ENCODE results near the gene DMBT1. TPM values are rescaled to one million over a fixed set of nuclear protein-coding genes. Genes with fewer than 3 reads are reported as not detected.
A peak's percentile ranks its signal among the peaks of the same experiment; 100 is the strongest.

Gene DMBT1
- total and polyA plus RNA-seq, 4 experiments from 2014 or later: not detected

DNA sequence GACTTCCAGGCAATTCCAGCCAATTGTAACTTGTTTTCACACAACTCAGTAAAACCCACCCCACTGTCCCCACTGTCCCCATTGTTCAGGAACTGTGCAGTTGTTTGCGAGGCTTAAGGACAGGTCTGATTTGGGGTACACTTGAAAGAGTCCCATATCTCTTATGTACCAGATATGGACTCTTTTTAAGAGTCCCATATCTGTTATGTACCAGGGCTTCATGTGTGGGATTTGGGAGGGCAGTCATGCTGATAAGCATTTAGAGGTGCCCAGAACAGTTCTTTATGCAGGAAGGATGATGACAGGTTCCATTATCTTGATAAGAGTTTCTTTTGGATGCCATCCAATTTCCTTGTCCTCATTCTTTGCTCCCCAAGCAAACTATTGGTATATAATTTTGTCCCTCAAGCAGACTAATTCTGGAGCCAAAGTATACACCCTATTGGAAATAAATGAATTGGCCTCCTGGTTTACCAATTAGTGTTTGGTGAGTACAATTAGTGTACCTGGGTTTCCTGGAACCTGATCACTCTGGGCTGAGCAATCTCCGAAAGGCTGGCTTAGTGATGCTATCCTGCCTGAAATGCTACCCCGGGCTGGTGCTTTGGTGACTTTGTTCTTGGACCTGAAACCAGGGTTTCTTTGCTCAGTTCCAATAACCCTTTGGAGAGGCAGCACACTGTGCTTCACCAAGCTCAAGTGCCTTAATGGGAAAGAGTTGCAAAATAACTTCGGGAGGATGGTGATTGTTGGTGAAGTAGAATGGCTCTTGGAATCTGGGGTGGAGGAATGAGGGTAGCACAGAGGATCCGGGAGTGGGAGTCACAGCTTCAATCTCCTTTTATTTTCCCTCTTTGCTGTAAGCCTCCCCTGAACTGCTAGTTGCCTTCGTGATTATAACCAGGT lies 6.2 kb upstream of the DMBT1 start:
- Mint-ChIP-seq H3K36me3 (no peaks in the 10 kb centered on the region), H3K4me1 (peaks cover 34 to 55% (median 41%) of the 10 kb centered on the region in 4 donors), H3K9me3 (no peaks in the 10 kb centered on the region), H3K4me3 (no peak overlapping the region), H3K27ac (no peak overlapping the region), H3K27me3 (no peaks in the 10 kb centered on the region)
- H3K4me1 ChIP-seq (ENCODE audit: insufficient read depth, low read length): peaks cover 35% of the 10 kb centered on the region
- no peaks in the 10 kb centered on the region for H3K27me3 ChIP-seq (ENCODE audit: insufficient read depth, low read length)
- H3K4me3 ChIP-seq (ENCODE audit: low read length in 2 of 2): no peak overlapping the region
- CTCF ChIA-PET (ENCODE audit: partially characterized antibody): interaction anchor here (1.0 kb wide), 2 partner anchors 11 to 12 kb away, joined by 3 to 5 read pairs; no protein-coding TSS in a partner anchor
- no peak for DNase-seq
- POLR2A ChIA-PET (ENCODE audit: partially characterized antibody): no interaction called here
- intact Hi-C loops (cut with micrococcal nuclease): loop anchor here (5.0 kb wide), 2 partner anchors 37 to 117 kb away; no protein-coding TSS in a partner anchor
- H3K27ac ChIP-seq (ENCODE audit: low read depth, low read length): no peak overlapping the region
- no peaks in the 10 kb centered on the region for H3K36me3 ChIP-seq (ENCODE audit: insufficient read depth, low read length)
- no peaks in the 10 kb centered on the region for H3K9me3 ChIP-seq (ENCODE audit: control insufficient read depth in 1 of 2, low read length in 2 of 2)

DNA sequence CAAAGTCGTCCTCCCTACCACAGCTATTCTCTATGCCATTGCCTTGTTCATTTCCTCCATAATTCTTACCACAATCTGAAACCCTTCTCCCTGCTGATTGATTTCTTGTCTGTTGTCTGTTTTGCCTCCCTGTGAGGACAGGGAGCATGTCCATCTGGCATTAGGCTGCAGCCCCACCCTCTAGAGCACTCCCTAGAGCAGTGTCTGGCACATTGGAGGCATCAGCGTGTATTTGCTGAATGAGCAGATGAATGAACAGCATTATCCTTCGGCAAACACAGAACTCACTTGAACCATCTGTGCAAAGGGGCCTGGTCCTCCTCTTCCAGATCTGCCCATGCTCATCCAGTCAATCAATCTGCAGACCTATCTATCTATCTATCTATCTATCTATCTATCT lies 5.1 kb upstream of the DMBT1 start:
- Mint-ChIP-seq H3K4me1 (peaks cover 32 to 55% (median 43%) of the 10 kb centered on the region in 4 donors), H3K36me3 (no peaks in the 10 kb centered on the region), H3K27me3 (no peaks in the 10 kb centered on the region), H3K27ac (peak overlapping the region in 1 of 7 donors; percentile 1), H3K9me3 (no peaks in the 10 kb centered on the region), H3K4me3 (no peak overlapping the region)
- no peak overlapping the region for H3K27ac ChIP-seq (ENCODE audit: low read depth, low read length)
- intact Hi-C loops (cut with micrococcal nuclease): no loop called here
- ChIA-PET CTCF (ENCODE audit: partially characterized antibody) (interaction anchor here (2.4 kb wide), 1 partner anchor 10 kb away, joined by 13 read pairs; no protein-coding TSS in a partner anchor), POLR2A (ENCODE audit: partially characterized antibody) (no interaction called here)
- no peaks in the 10 kb centered on the region for H3K27me3 ChIP-seq (ENCODE audit: insufficient read depth, low read length)
- H3K36me3 ChIP-seq (ENCODE audit: insufficient read depth, low read length): no peaks in the 10 kb centered on the region
- no peak overlapping the region for H3K4me3 ChIP-seq (ENCODE audit: low read length in 2 of 2)
- peaks cover 40% of the 10 kb centered on the region for H3K4me1 ChIP-seq (ENCODE audit: insufficient read depth, low read length)
- H3K9me3 ChIP-seq (ENCODE audit: control insufficient read depth in 1 of 2, low read length in 2 of 2): no peaks in the 10 kb centered on the region
- DNase-seq: no peak

DNA sequence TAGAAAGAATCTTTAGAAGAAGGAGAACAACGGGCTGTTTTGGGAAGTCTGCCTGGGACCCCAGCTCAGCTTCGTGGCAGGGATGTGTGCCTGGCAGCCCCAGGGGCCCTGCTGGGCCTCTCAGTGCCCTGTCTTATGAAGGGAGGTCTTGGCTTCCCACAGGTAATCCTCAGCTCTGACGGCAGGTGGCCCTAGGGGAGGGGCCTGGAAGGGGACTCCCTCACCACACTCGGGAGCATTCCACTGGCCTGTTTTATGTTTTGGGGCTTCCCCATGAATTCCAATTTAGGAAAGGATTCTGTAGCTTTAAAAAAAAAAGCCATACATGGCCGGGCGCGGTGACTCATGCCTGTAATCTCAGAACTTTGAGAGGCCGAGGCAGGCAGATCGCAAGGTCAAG lies 3.0 kb upstream of the DMBT1 start:
- no peak for DNase-seq
- H3K27ac ChIP-seq (ENCODE audit: low read depth, low read length): no peak overlapping the region
- peaks cover 30 to 58% (median 43%) of the 10 kb centered on the region in 4 donors for H3K4me1 Mint-ChIP-seq
- H3K9me3 ChIP-seq (ENCODE audit: control insufficient read depth in 1 of 2, low read length in 2 of 2): no peaks in the 10 kb centered on the region
- no peak overlapping the region for H3K4me3 Mint-ChIP-seq
- no peak overlapping the region for H3K4me3 ChIP-seq (ENCODE audit: low read length in 2 of 2)
- CTCF ChIA-PET (ENCODE audit: partially characterized antibody): interaction anchor here (0.8 to 2.4 kb wide), 5 partner anchors 8 to 215 kb away, joined by 3 to 13 read pairs (median 8); no protein-coding TSS in a partner anchor
- H3K27me3 Mint-ChIP-seq: no peaks in the 10 kb centered on the region
- intact Hi-C loops (cut with micrococcal nuclease): no loop called here
- peak overlapping the region in 1 of 7 donors; percentile 8 for H3K27ac Mint-ChIP-seq
- H3K36me3 ChIP-seq (ENCODE audit: insufficient read depth, low read length): no peaks in the 10 kb centered on the region
- H3K36me3 Mint-ChIP-seq: no peaks in the 10 kb centered on the region
- H3K4me1 ChIP-seq (ENCODE audit: insufficient read depth, low read length): peaks cover 31% of the 10 kb centered on the region
- no peaks in the 10 kb centered on the region for H3K27me3 ChIP-seq (ENCODE audit: insufficient read depth, low read length)
- no peaks in the 10 kb centered on the region for H3K9me3 Mint-ChIP-seq
- POLR2A ChIA-PET (ENCODE audit: partially characterized antibody): interaction anchor here (1.4 to 2.0 kb wide), 2 partner anchors 13 to 42 kb away, joined by 4 to 9 read pairs; no protein-coding TSS in a partner anchor

DNA sequence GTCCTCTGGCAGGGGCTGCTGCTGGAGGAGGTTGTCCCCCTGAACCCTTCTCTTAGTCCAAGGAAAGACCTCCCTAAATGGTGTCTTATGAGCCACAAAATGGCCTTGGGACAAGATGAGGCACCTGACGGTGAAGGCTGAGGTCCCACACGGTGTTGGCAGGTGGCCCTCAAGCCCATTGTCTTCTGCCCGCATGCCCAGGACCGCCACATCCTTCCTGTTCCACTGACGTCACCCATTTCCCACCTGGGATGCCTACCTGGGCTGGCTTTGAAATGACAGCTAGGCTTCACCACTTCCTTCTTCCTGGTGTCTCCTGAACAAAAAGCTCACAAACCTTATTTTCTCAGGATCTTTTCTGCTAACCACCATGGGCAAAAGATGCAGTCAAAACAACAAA lies 2.1 kb upstream of the DMBT1 start:
- no peaks in the 10 kb centered on the region for H3K9me3 ChIP-seq (ENCODE audit: control insufficient read depth in 1 of 2, low read length in 2 of 2)
- ChIA-PET POLR2A (ENCODE audit: partially characterized antibody) (interaction anchor here (0.9 to 2.0 kb wide), 3 partner anchors 14 to 184 kb away, joined by 4 to 9 read pairs (median 4); partner anchors contain the start of gene PLEKHA1), CTCF (ENCODE audit: partially characterized antibody) (interaction anchor here (1.6 to 2.1 kb wide), 3 partner anchors 10 to 215 kb away, joined by 4 to 9 read pairs (median 8); no protein-coding TSS in a partner anchor)
- DNase-seq: peak in 4 of 5 donors; percentile 21 to 45 (median 43)
- H3K36me3 ChIP-seq (ENCODE audit: insufficient read depth, low read length): no peaks in the 10 kb centered on the region
- H3K4me1 ChIP-seq (ENCODE audit: insufficient read depth, low read length): peaks cover 31% of the 10 kb centered on the region
- Mint-ChIP-seq H3K4me1 (peaks cover 30 to 55% (median 40%) of the 10 kb centered on the region in 4 donors), H3K4me3 (peak overlapping the region in 6 of 8 donors; percentile 4 to 79 (median 70)), H3K27me3 (no peaks in the 10 kb centered on the region), H3K27ac (peak overlapping the region in 6 of 7 donors; percentile 65 to 91 (median 82)), H3K9me3 (no peaks in the 10 kb centered on the region), H3K36me3 (no peaks in the 10 kb centered on the region)
- no peak overlapping the region for H3K27ac ChIP-seq (ENCODE audit: low read depth, low read length)
- no peaks in the 10 kb centered on the region for H3K27me3 ChIP-seq (ENCODE audit: insufficient read depth, low read length)
- intact Hi-C loops (cut with micrococcal nuclease): no loop called here
- no peak overlapping the region for H3K4me3 ChIP-seq (ENCODE audit: low read length in 2 of 2)

DNA sequence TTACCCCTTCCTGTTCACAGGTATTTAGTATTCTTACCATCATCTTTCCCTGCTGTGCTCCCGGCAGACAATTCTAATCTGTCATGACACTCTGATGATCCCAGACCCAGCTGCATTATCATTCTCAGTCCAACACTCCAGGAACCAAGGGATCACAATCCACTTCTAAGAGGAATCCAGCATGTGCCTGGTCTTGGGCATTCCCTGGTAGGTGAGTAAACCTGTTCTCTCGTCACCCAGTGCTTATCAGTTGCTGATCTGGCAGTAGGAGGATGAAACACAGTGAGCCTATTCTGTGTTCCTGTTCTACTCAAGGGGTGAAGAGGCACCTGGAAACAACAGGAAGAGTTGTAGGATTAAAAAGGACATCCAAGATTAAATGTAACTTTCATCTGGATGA lies 1.3 kb upstream of the DMBT1 start:
- no peak overlapping the region for H3K4me3 ChIP-seq (ENCODE audit: low read length in 2 of 2)
- Mint-ChIP-seq H3K4me1 (peaks cover 30 to 54% (median 39%) of the 10 kb centered on the region in 4 donors), H3K9me3 (no peaks in the 10 kb centered on the region), H3K4me3 (peak overlapping the region in 4 of 8 donors; percentile 7 to 79 (median 72)), H3K27ac (peak overlapping the region in 6 of 7 donors; percentile 13 to 91 (median 80)), H3K36me3 (no peaks in the 10 kb centered on the region), H3K27me3 (no peaks in the 10 kb centered on the region)
- peaks cover 31% of the 10 kb centered on the region for H3K4me1 ChIP-seq (ENCODE audit: insufficient read depth, low read length)
- H3K27me3 ChIP-seq (ENCODE audit: insufficient read depth, low read length): no peaks in the 10 kb centered on the region
- DNase-seq: no peak
- POLR2A ChIA-PET (ENCODE audit: partially characterized antibody): interaction anchor here (1.4 to 2.0 kb wide), 2 partner anchors 15 to 44 kb away, joined by 4 to 9 read pairs; no protein-coding TSS in a partner anchor
- CTCF ChIA-PET (ENCODE audit: partially characterized antibody): interaction anchor here (0.6 to 2.1 kb wide), 6 partner anchors 9 to 216 kb away, joined by 3 to 9 read pairs (median 4); no protein-coding TSS in a partner anchor
- H3K9me3 ChIP-seq (ENCODE audit: control insufficient read depth in 1 of 2, low read length in 2 of 2): no peaks in the 10 kb centered on the region
- no peak overlapping the region for H3K27ac ChIP-seq (ENCODE audit: low read depth, low read length)
- intact Hi-C loops (cut with micrococcal nuclease): no loop called here
- H3K36me3 ChIP-seq (ENCODE audit: insufficient read depth, low read length): no peaks in the 10 kb centered on the region

DNA sequence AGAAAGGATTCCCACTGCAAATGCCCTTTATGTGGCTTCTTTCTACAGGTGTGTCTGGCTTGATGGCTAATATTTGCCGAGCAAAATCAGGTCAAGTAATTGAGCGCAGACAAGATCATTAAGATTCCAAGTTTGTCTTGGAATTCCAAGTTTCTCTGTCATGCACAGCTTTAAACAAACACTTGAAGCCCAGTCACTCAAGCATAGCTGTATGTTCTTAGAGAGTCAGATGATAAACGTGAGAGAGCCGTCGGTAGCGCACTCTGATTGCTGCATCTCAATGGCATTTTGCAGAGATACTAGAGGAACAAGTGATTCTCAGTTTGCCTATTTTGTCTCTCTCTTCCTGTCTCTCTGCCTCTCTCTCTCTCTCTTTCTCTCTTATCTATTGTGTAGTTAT lies 658 bp downstream of the DMBT1 start:
- Histone ChIP-seq H3K27ac (ENCODE audit: low read depth, low read length) (no peak overlapping the region), H3K36me3 (ENCODE audit: insufficient read depth, low read length) (no peaks in the 10 kb centered on the region), H3K4me1 (ENCODE audit: insufficient read depth, low read length) (peaks cover 34% of the 10 kb centered on the region), H3K9me3 (ENCODE audit: control insufficient read depth in 1 of 2, low read length in 2 of 2) (no peaks in the 10 kb centered on the region), H3K27me3 (ENCODE audit: insufficient read depth, low read length) (no peaks in the 10 kb centered on the region), H3K4me3 (ENCODE audit: low read length in 2 of 2) (no peak overlapping the region)
- no peaks in the 10 kb centered on the region for H3K36me3 Mint-ChIP-seq
- H3K27ac Mint-ChIP-seq: peak overlapping the region in 2 of 7 donors; percentile 31 to 45
- peaks cover 34 to 58% (median 45%) of the 10 kb centered on the region in 4 donors for H3K4me1 Mint-ChIP-seq
- POLR2A ChIA-PET (ENCODE audit: partially characterized antibody): interaction anchor here (0.9 kb wide), 1 partner anchor 20 kb away, joined by 3 read pairs; no protein-coding TSS in a partner anchor
- intact Hi-C loops (cut with micrococcal nuclease): loop anchor here (10.0 kb wide), 1 partner anchor 574 kb away; the partner anchor contains the start of gene HMX3
- H3K4me3 Mint-ChIP-seq: no peak overlapping the region
- CTCF ChIA-PET (ENCODE audit: partially characterized antibody): no interaction called here
- H3K27me3 Mint-ChIP-seq: peaks cover 3 to 4% of the 10 kb centered on the region in 2 donors
- no peak for DNase-seq
- H3K9me3 Mint-ChIP-seq: no peaks in the 10 kb centered on the region

DNA sequence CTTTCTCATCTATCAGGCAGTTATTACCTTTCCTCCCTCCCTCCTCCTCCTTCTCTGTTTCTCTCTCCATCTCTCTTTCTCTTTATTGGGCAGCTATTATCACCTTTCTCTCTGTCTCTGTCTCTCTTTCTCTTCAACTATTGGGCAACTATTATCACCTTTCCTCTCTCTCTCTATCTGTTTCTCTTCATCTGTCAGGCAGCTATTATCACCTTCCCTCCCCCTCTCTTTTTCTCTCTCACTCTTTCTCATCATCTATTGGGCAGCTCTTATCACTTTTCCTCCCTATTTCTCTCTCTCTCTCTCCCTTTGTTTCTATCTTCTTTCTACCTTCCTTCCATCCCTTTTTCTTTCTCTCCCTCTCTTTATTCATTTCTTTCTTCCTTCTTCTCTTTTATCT lies 1.2 kb downstream of the DMBT1 start:
- ChIA-PET CTCF (ENCODE audit: partially characterized antibody) (no interaction called here), POLR2A (ENCODE audit: partially characterized antibody) (interaction anchor here (0.9 kb wide), 1 partner anchor 21 kb away, joined by 3 read pairs; no protein-coding TSS in a partner anchor)
- Histone ChIP-seq H3K4me3 (ENCODE audit: low read length in 2 of 2) (no peak overlapping the region), H3K9me3 (ENCODE audit: control insufficient read depth in 1 of 2, low read length in 2 of 2) (no peaks in the 10 kb centered on the region), H3K27me3 (ENCODE audit: insufficient read depth, low read length) (no peaks in the 10 kb centered on the region), H3K27ac (ENCODE audit: low read depth, low read length) (no peak overlapping the region), H3K4me1 (ENCODE audit: insufficient read depth, low read length) (peaks cover 34% of the 10 kb centered on the region), H3K36me3 (ENCODE audit: insufficient read depth, low read length) (no peaks in the 10 kb centered on the region)
- no peaks in the 10 kb centered on the region for H3K9me3 Mint-ChIP-seq
- H3K4me1 Mint-ChIP-seq: peaks cover 34 to 57% (median 45%) of the 10 kb centered on the region in 4 donors
- H3K36me3 Mint-ChIP-seq: no peaks in the 10 kb centered on the region
- intact Hi-C loops (cut with micrococcal nuclease): loop anchor here (10.0 kb wide), 1 partner anchor 573 kb away; the partner anchor contains the start of gene HMX3
- H3K27ac Mint-ChIP-seq: peak overlapping the region in 2 of 7 donors; percentile 11 to 31
- peaks cover 3 to 4% of the 10 kb centered on the region in 2 donors for H3K27me3 Mint-ChIP-seq
- no peak for DNase-seq
- no peak overlapping the region for H3K4me3 Mint-ChIP-seq
